ENCODE data around the gene ESRRA.

ESRRA gene

GRCh38 chr11:64298966-64299846 is 6.1 kb upstream of the ESRRA start:
- Histone ChIP-seq H3K36me3 (no peaks in the 10 kb centered on the region), H3K27me3 (peaks cover 86% of the 10 kb centered on the region), H3K4me3 (ENCODE audit: low read depth in 1 of 2, low read length in 1 of 2) (peak overlapping the region in 1 of 2 experiments; percentile 53), H3K27ac (no peak overlapping the region), H3K9me3 (no peaks in the 10 kb centered on the region), H3K4me1 (ENCODE audit: control insufficient read depth in 1 of 2, insufficient read depth in 1 of 2, low read depth in 1 of 2, low read length in 1 of 2) (peaks cover 25 to 32% of the 10 kb centered on the region in 2 experiments)
- TF ChIP-seq CTCF (IDR thresholded peaks at IDR 0.05), result no peak

- Histone ChIP-seq H3K9me3 (no peaks in the 10 kb centered on the region), H3K27me3 (peaks cover 78% of the 10 kb centered on the region), H3K27ac (peak within 1 kb of the TSS; percentile 54), H3K4me1 (ENCODE audit: control insufficient read depth in 1 of 2, insufficient read depth in 1 of 2, low read depth in 1 of 2, low read length in 1 of 2) (peaks cover 30 to 40% of the 10 kb centered on the region in 2 experiments), H3K4me3 (ENCODE audit: low read depth in 1 of 2, low read length in 1 of 2) (peak within 1 kb of the TSS; percentile 53 to 54), H3K36me3 (no peaks in the 10 kb centered on the region)
- no peak for TF ChIP-seq CTCF (IDR thresholded peaks at IDR 0.05)
Measured at GRCh38 chr11:64299847-64300648, 5.3 kb upstream of the ESRRA start, which contains the start of gene CATSPERZ. CATSPERZ (plus strand) TSS chr11:64300358; CDS start chr11:64300411, 53 bp downstream.

GRCh38 chr11:64303109-64304031 is 2.0 kb upstream of the ESRRA start:
- peaks cover 46 to 58% of the 10 kb centered on the region in 2 experiments for H3K4me1 ChIP-seq (ENCODE audit: control insufficient read depth in 1 of 2, insufficient read depth in 1 of 2, low read depth in 1 of 2, low read length in 1 of 2)
- H3K4me3 ChIP-seq (ENCODE audit: low read depth in 1 of 2, low read length in 1 of 2), result peak overlapping the region in 1 of 2 experiments; percentile 72
- no peak for TF ChIP-seq CTCF (IDR thresholded peaks at IDR 0.05)
- H3K27ac ChIP-seq, result peak overlapping the region; percentile 99
- H3K36me3 ChIP-seq, result peaks cover 13% of the 10 kb centered on the region
- no peaks in the 10 kb centered on the region for H3K9me3 ChIP-seq
- H3K27me3 ChIP-seq, result peaks cover 44% of the 10 kb centered on the region

GRCh38 chr11:64304032-64304315 is 1.4 kb upstream of the ESRRA start:
- TF ChIP-seq CTCF (IDR thresholded peaks at IDR 0.05), result no peak
- H3K36me3 ChIP-seq, result peaks cover 13% of the 10 kb centered on the region
- H3K4me3 ChIP-seq (ENCODE audit: low read depth in 1 of 2, low read length in 1 of 2), result peak overlapping the region; percentile 72 to 77
- H3K27me3 ChIP-seq, result peaks cover 38% of the 10 kb centered on the region
- peak overlapping the region; percentile 99 for H3K27ac ChIP-seq
- no peaks in the 10 kb centered on the region for H3K9me3 ChIP-seq
- peaks cover 46 to 57% of the 10 kb centered on the region in 2 experiments for H3K4me1 ChIP-seq (ENCODE audit: control insufficient read depth in 1 of 2, insufficient read depth in 1 of 2, low read depth in 1 of 2, low read length in 1 of 2)
